Loucy (cell line): ENCODE data around the gene PBX1.

Experiments
- H2AFZ ChIP-seq: fragments of 200-600 bp; sonication (generic); 2 replicates; pipeline ENCODE4 v1.6.0; 2016; ENCODE audit warnings: antibody characterized with exemption, mild to moderate bottlenecking, low read length, moderate library complexity
- H3F3A ChIP-seq: fragments of 200-600 bp; 2 replicates; pipeline ENCODE4 v1.6.0; 2016; ENCODE audit warnings: antibody characterized with exemption, low read depth, mild to moderate bottlenecking
- H3K27me3 ChIP-seq: fragments of 200-600 bp; sonication (generic); 2 replicates; pipeline ENCODE4 v1.6.1; 2014; ENCODE audit warnings: low read length, mild to moderate bottlenecking; ENCODE audit not compliant: insufficient read depth, poor library complexity, severe bottlenecking
- H3K36me3 ChIP-seq: fragments of 200-600 bp; sonication (generic); 2 replicates; pipeline ENCODE4 v1.6.1; 2016; ENCODE audit warnings: low read length; ENCODE audit not compliant: insufficient read depth
- H3K4me1 ChIP-seq: fragments of 200-600 bp; sonication (generic); 2 replicates; pipeline ENCODE4 v1.5.1; 2014; ENCODE audit warnings: low read length, mild to moderate bottlenecking; ENCODE audit not compliant: insufficient read depth, poor library complexity, severe bottlenecking
- H3K4me2 ChIP-seq: fragments of 200-600 bp; sonication (generic); 2 replicates; pipeline ENCODE4 v1.6.0; 2014; ENCODE audit warnings: antibody characterized with exemption, low read length, low read depth, mild to moderate bottlenecking; ENCODE audit not compliant: poor library complexity, severe bottlenecking
- H3K4me3 ChIP-seq: fragments of 200-600 bp; sonication (generic); 2 replicates; pipeline ENCODE4 v1.5.1; 2014; ENCODE audit warnings: low read length, mild to moderate bottlenecking, mixed read lengths; ENCODE audit not compliant: poor library complexity, severe bottlenecking
- H3K79me2 ChIP-seq: fragments of 200-600 bp; sonication (generic); 2 replicates; pipeline ENCODE4 v1.6.1; 2014; ENCODE audit warnings: low read length; ENCODE audit not compliant: insufficient read depth
- H3K9ac ChIP-seq: fragments of 200-600 bp; sonication (generic); 2 replicates; pipeline ENCODE4 v1.6.0; 2014; ENCODE audit warnings: mild to moderate bottlenecking, low read depth, low read length, moderate library complexity; ENCODE audit not compliant: poor library complexity, severe bottlenecking
- H3K9me2 ChIP-seq: fragments of 200-600 bp; sonication (generic); replicated peaks from 2 replicates; pipeline ENCODE4 v1.6.1; 2016; ENCODE audit warnings: low read depth, low read length, mixed read lengths
- H3K9me3 ChIP-seq: fragments of 200-600 bp; sonication (generic); 2 replicates; pipeline ENCODE4 v1.6.1; 2014; ENCODE audit warnings: mild to moderate bottlenecking, antibody characterized with exemption, low read length, low read depth; ENCODE audit not compliant: insufficient read depth
- H4K20me1 ChIP-seq: fragments of 200-600 bp; sonication (generic); 2 replicates; pipeline ENCODE4 v1.6.0; 2014; ENCODE audit warnings: antibody characterized with exemption, low read length, mild to moderate bottlenecking; ENCODE audit not compliant: insufficient read depth, poor library complexity, severe bottlenecking
- CTCF ChIP-seq: fragments of 200-600 bp; sonication (generic); conservative IDR thresholded peaks from 2 replicates; pipeline ENCODE4 v1.5.1; 2014; ENCODE audit warnings: mild to moderate bottlenecking, antibody characterized with exemption, low read length
- EZH2phosphoT487 ChIP-seq: fragments of 200-600 bp; IDR thresholded peaks from 2 replicates; pipeline ENCODE4 v1.6.1; 2018; ENCODE audit warnings: antibody characterized with exemption, mild to moderate bottlenecking, moderate library complexity, borderline replicate concordance

The PBX1 gene

GRCh38 chr1:164842870-164843269, 283.9 kb downstream of the PBX1 start:
- no peaks in the 10 kb centered on the region for H3K9me2 ChIP-seq
- H3K36me3 ChIP-seq: no peaks in the 10 kb centered on the region
- H3F3A ChIP-seq: no peaks in the 10 kb centered on the region
- no peak overlapping the region for H2AFZ ChIP-seq
- no peaks in the 10 kb centered on the region for H3K9me3 ChIP-seq
- H3K4me2 ChIP-seq: no peak overlapping the region
- no peaks in the 10 kb centered on the region for H3K27me3 ChIP-seq
- TF ChIP-seq CTCF: no peak
- TF ChIP-seq EZH2phosphoT487: no peak
- no peaks in the 10 kb centered on the region for H4K20me1 ChIP-seq
- no peaks in the 10 kb centered on the region for H3K4me1 ChIP-seq
- H3K9ac ChIP-seq: no peak overlapping the region
- no peaks in the 10 kb centered on the region for H3K79me2 ChIP-seq
- no peak overlapping the region for H3K4me3 ChIP-seq

GRCh38 chr1:164843743-164844500, 284.9 kb downstream of the PBX1 start:
- Histone ChIP-seq H3F3A (no peaks in the 10 kb centered on the region), H4K20me1 (no peaks in the 10 kb centered on the region), H3K4me2 (no peak overlapping the region), H3K27me3 (no peaks in the 10 kb centered on the region), H3K4me3 (no peak overlapping the region), H3K9ac (no peak overlapping the region), H3K36me3 (no peaks in the 10 kb centered on the region), H2AFZ (no peak overlapping the region), H3K9me2 (no peaks in the 10 kb centered on the region), H3K79me2 (no peaks in the 10 kb centered on the region), H3K4me1 (no peaks in the 10 kb centered on the region), H3K9me3 (no peaks in the 10 kb centered on the region)
- TF ChIP-seq CTCF (no peak), EZH2phosphoT487 (no peak)

GRCh38 chr1:164846731-164847691, 288.0 kb downstream of the PBX1 start:
- TF ChIP-seq EZH2phosphoT487 (no peak), CTCF (no peak)
- H3K4me3 ChIP-seq: no peak overlapping the region
- H3K4me1 ChIP-seq: no peaks in the 10 kb centered on the region
- no peak overlapping the region for H3K9ac ChIP-seq
- H3K9me3 ChIP-seq: 0 out of 2 replicates have a peak, but pooled peaks cover 2% of the 10 kb centered on the region
- no peaks in the 10 kb centered on the region for H3K27me3 ChIP-seq
- H3K36me3 ChIP-seq: no peaks in the 10 kb centered on the region
- no peak overlapping the region for H3K4me2 ChIP-seq
- no peaks in the 10 kb centered on the region for H3F3A ChIP-seq
- H3K9me2 ChIP-seq: no peaks in the 10 kb centered on the region
- H4K20me1 ChIP-seq: no peaks in the 10 kb centered on the region
- H2AFZ ChIP-seq: no peak overlapping the region
- H3K79me2 ChIP-seq: no peaks in the 10 kb centered on the region
